Naive thymus-derived CD4-positive, alpha-beta T cell (primary cell): ENCODE data around the gene DONSON. TPM values are rescaled to one million over a fixed set of nuclear protein-coding genes. Genes with fewer than 3 reads are reported as not detected.

ENCODE experiments used
- ATAC-seq: fragments of 150-1000 bp; cut with Tn5 transposase; 2 replicates; pipeline ENCODE4 v1.10.0; 2021; ENCODE audit warnings: mild to moderate bottlenecking, moderate library complexity
- CTCF ChIA-PET: fragments of 350-600 bp; sonication (Branson Sonifier 250); formaldehyde crosslinking; loops from one replicate; lab custom pipeline; 2021; ENCODE audit warnings: antibody characterized with exemption; lab: Charles Lee
- POLR2A ChIA-PET: fragments of 350-600 bp; sonication (Branson Sonifier 250); formaldehyde crosslinking; loops from one replicate; lab custom pipeline; 2021; ENCODE audit warnings: antibody characterized with exemption, inconsistent platforms; lab: Charles Lee
- DNase-seq, 9 donors: peaks; one replicate each; pipeline versions ENCODE4 v3.0.0 to v3.0.0-alpha.2; 2020 to 2022; ENCODE audit warnings: mixed read lengths in 1 of 9
- H3K27ac ChIP-seq: one replicate; pipeline ENCODE4 v1.7.0; 2013; ENCODE audit warnings: mild to moderate bottlenecking, low read depth, low read length, moderate library complexity
- H3K27me3 ChIP-seq, 2 donors: one replicate each; pipeline ENCODE4 v1.7.0; 2013; ENCODE audit warnings: low read length in 2 of 2, mild to moderate bottlenecking in 2 of 2, moderate library complexity in 2 of 2; ENCODE audit not compliant: control insufficient read depth in 2 of 2, insufficient read depth in 2 of 2
- H3K36me3 ChIP-seq, 3 experiments: 1 replicate in 2 of 3; 2 replicates in 1 of 3; pipeline ENCODE4 v1.7.0; 2013; ENCODE audit warnings: low read length in 3 of 3, mild to moderate bottlenecking in 3 of 3, moderate library complexity in 1 of 3; ENCODE audit not compliant: insufficient read depth in 3 of 3, control insufficient read depth in 2 of 3
- H3K4me1 ChIP-seq, 2 donors: one replicate each; pipeline ENCODE4 v1.7.0; 2013; ENCODE audit warnings: low read length in 2 of 2, mild to moderate bottlenecking in 2 of 2, moderate library complexity in 1 of 2; ENCODE audit not compliant: control insufficient read depth in 2 of 2, insufficient read depth in 2 of 2
- H3K4me3 ChIP-seq: 2 replicates; pipeline ENCODE4 v1.7.0; 2013; ENCODE audit warnings: mild to moderate bottlenecking, low read length
- H3K9me3 ChIP-seq, 3 experiments: 1 replicate in 2 of 3; 2 replicates in 1 of 3; pipeline ENCODE4 v1.7.0; 2013; ENCODE audit warnings: low read length in 3 of 3; ENCODE audit not compliant: control insufficient read depth in 2 of 3
- H3K27ac Mint-ChIP-seq, 9 donors: one replicate each; pipeline ENCODE4 v1.8.0; 2020 to 2022; ENCODE audit warnings: mixed read lengths in 9 of 9, mild to moderate bottlenecking in 8 of 9, moderate library complexity in 5 of 9, inconsistent platforms in 2 of 9
- H3K27me3 Mint-ChIP-seq, 5 donors: one replicate each; pipeline ENCODE4 v1.8.0; 2021 to 2022; ENCODE audit warnings: mixed read lengths in 5 of 5, mild to moderate bottlenecking in 1 of 5
- H3K36me3 Mint-ChIP-seq, 5 donors: one replicate each; pipeline ENCODE4 v1.8.0; 2020 to 2022; ENCODE audit warnings: mixed read lengths in 5 of 5, mild to moderate bottlenecking in 3 of 5, inconsistent platforms in 1 of 5
- H3K4me1 Mint-ChIP-seq, 7 donors: one replicate each; pipeline ENCODE4 v1.8.0; 2020 to 2022; ENCODE audit warnings: mixed read lengths in 7 of 7, mild to moderate bottlenecking in 3 of 7, inconsistent platforms in 1 of 7
- H3K4me3 Mint-ChIP-seq, 10 donors: one replicate each; pipeline ENCODE4 v1.8.0; 2020 to 2022; ENCODE audit warnings: mild to moderate bottlenecking in 10 of 10, mixed read lengths in 10 of 10, moderate library complexity in 6 of 10, inconsistent platforms in 2 of 10
- H3K9me3 Mint-ChIP-seq, 11 donors: one replicate each; pipeline ENCODE4 v1.8.0; 2020 to 2022; ENCODE audit warnings: mixed read lengths in 11 of 11, mild to moderate bottlenecking in 4 of 11, inconsistent platforms in 1 of 11, moderate library complexity in 1 of 11
- intact Hi-C, 2 donors: fragments of 100-400 bp; cut with micrococcal nuclease; formaldehyde crosslinking; loops; one replicate each; pipeline ENCODE4 v1.15.1; 2023
- polyA plus RNA-seq, 2 donors: library from polyadenylated mRNA; unstranded; fragments of 300-500 nt; fragmentation: Illumina TruSeq; gene quantifications; one replicate each; pipeline ENCODE4 v1.2.3, GENCODE V29; 2021
- total RNA-seq, 6 experiments: library from RNA in 5 of 6; stranded (reverse) in 5 of 6; gene quantifications; 1 replicate in 5 of 6; 2 replicates in 1 of 6; pipeline ENCODE4 v1.2.3 and lab custom pipeline; 2021 to 2026

The DONSON gene
- total and polyA plus RNA-seq, 7 experiments from 2014 or later: 4.2 to 30.8 (median 9.6) TPM

- CTCF ChIA-PET: interaction anchor here (0.9 kb wide), 1 partner anchor 28 kb away, joined by 3 read pairs; no protein-coding TSS in a partner anchor
- H3K4me1 ChIP-seq: peaks cover 14 to 22% of the 10 kb centered on the region in 2 donors
These were observed 42.4 kb downstream of the DONSON start for GRCh38 chr21:33546086-33546485.

DNA sequence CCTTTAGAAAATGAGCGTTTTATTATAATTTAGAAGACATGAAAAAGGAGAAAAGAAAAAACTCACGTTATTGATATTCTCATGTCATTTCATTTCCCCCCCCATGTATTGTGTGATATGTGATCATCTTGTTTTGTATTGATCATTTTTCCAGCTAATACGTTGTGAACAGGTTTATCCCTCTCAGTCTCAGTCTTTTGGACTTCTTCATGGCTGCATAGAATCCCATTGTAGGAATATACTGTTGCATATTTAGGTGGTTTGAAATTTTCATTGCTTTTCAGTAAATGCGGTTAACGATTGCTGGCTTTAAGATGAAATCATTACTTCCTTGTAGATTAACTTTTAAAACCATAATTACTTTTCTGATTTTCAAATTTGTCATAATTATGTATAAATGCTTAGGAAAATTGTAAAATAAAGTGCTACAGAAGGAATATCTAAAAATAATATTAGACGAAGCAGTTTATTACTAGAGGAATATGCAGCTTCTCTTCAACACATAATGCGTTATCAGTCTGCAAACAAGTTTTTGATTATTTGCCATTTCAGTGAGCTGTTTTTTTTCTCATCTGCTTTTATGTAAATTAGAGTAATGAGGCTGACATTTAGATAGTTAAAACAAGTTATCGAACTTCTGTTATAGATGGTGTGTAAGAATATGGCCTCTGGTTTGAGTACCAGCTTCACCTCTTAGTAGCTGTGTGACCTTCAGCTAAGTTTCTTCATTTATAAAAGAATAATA lies 43.9 kb downstream of the DONSON start:
- Histone ChIP-seq H3K36me3 (peaks cover 0 to 35% (median 8%) of the 10 kb centered on the region in 3 experiments), H3K9me3 (no peaks in the 10 kb centered on the region), H3K27me3 (no peaks in the 10 kb centered on the region), H3K4me1 (peaks cover 20 to 30% of the 10 kb centered on the region in 2 donors), H3K4me3 (peak overlapping the region; percentile 95), H3K27ac (peak overlapping the region; percentile 99)
- POLR2A ChIA-PET: interaction anchor here (0.5 to 6.9 kb wide), 8 partner anchors 10 to 278 kb away, joined by 3 to 108 read pairs (median 4); partner anchors contain the start of genes DONSON, IFNAR1 and TMEM50B
- Mint-ChIP-seq H3K4me3 (peak overlapping the region; percentile 90 to 100 (median 97)), H3K9me3 (peaks cover 0 to 5% (median 0%) of the 10 kb centered on the region in 11 donors), H3K4me1 (peaks cover 35 to 71% (median 57%) of the 10 kb centered on the region in 7 donors), H3K27ac (peak overlapping the region; percentile 99 to 100 (median 99)), H3K27me3 (peaks cover 0 to 5% (median 0%) of the 10 kb centered on the region in 5 donors), H3K36me3 (peaks cover 0 to 16% (median 11%) of the 10 kb centered on the region in 5 donors)
- CTCF ChIA-PET: interaction anchor here (0.7 to 2.1 kb wide), 4 partner anchors 14 to 65 kb away, joined by 3 to 5 read pairs (median 4); partner anchors contain the start of genes DNAJC28, DONSON and TMEM50B
- ATAC-seq (no peak), DNase-seq (no peak)
- intact Hi-C loops: loop anchor here (5.0 to 10.0 kb wide), 6 partner anchors 162 to 1132 kb away; partner anchors contain the start of genes ATP5PO (in 1 of the 2), EVA1C (in 1 of the 2) and SYNJ1 (in 1 of the 2)

More at GRCh38 chr21:33546086-33546485, 42.4 kb downstream of the DONSON start:
- intact Hi-C loops: loop anchor here (10.0 kb wide), 2 partner anchors 349 to 821 kb away; partner anchors contain the start of gene SYNJ1 (in 1 of the 2)
- peaks cover 30 to 62% (median 50%) of the 10 kb centered on the region in 7 donors for H3K4me1 Mint-ChIP-seq
- peaks cover 0 to 23% (median 16%) of the 10 kb centered on the region in 5 donors for H3K36me3 Mint-ChIP-seq
- H3K27ac ChIP-seq: no peak overlapping the region
- H3K27me3 ChIP-seq: no peaks in the 10 kb centered on the region
- H3K9me3 Mint-ChIP-seq: peaks cover 0 to 5% (median 0%) of the 10 kb centered on the region in 11 donors
- no peak overlapping the region for H3K4me3 ChIP-seq
- POLR2A ChIA-PET: interaction anchor here (4.9 to 6.9 kb wide), 2 partner anchors 8 to 65 kb away, joined by 69 to 108 read pairs; partner anchors contain the start of gene TMEM50B
- H3K27ac Mint-ChIP-seq: peak overlapping the region in 4 of 9 donors; percentile 38 to 99 (median 79)
- H3K4me3 Mint-ChIP-seq: peak overlapping the region in 7 of 10 donors; percentile 62 to 99 (median 92)
- peaks cover 0 to 5% (median 0%) of the 10 kb centered on the region in 5 donors for H3K27me3 Mint-ChIP-seq
- no peak for DNase-seq
- no peaks in the 10 kb centered on the region for H3K9me3 ChIP-seq
- peaks cover 7 to 50% (median 8%) of the 10 kb centered on the region in 3 experiments for H3K36me3 ChIP-seq
- no peak for ATAC-seq

DNA sequence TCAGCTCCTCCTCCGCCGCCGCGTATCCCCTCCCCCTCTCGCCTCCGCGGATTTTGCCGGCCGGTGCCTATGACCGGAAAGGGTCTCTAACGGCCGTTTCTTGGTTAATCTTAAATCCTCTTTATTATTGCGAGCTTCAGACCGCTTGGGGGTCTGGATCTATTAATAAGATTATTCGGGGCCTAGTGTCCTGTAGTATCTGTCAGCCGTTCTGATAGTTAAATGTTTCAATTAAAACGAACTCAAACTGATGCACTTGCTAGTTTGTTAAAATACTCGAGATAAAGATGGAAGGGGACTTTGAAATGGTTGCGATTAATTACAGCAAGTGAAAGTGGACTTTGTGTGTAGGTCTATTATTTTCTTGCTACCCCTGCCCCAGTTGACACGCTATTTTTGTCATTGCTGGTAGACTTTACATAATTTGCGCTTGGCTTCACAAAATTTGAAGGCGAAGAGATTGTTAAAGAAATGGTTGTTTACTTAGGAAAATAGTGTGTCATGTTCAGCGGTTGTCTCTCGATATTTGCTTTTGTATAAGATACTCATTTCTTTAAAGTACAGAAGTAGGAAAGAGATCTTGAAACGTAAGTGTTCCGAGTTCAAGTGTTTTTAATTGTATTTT lies 44.9 kb downstream of the DONSON start:
- peak in 1 of 9 donors; percentile 85 for DNase-seq
- Histone ChIP-seq H3K27ac (peak overlapping the region; percentile 99), H3K4me1 (peaks cover 20 to 30% of the 10 kb centered on the region in 2 donors), H3K9me3 (no peaks in the 10 kb centered on the region), H3K27me3 (no peaks in the 10 kb centered on the region), H3K36me3 (peaks cover 0 to 26% (median 0%) of the 10 kb centered on the region in 3 experiments), H3K4me3 (peak overlapping the region; percentile 95)
- Mint-ChIP-seq H3K9me3 (peaks cover 0 to 5% (median 0%) of the 10 kb centered on the region in 11 donors), H3K27ac (peak overlapping the region; percentile 99 to 100 (median 99)), H3K27me3 (peaks cover 0 to 5% (median 0%) of the 10 kb centered on the region in 5 donors), H3K36me3 (peaks cover 0 to 10% (median 6%) of the 10 kb centered on the region in 5 donors), H3K4me3 (peak overlapping the region; percentile 90 to 100 (median 97)), H3K4me1 (peaks cover 29 to 62% (median 49%) of the 10 kb centered on the region in 7 donors)
- ChIA-PET CTCF (interaction anchor here (2.1 kb wide), 1 partner anchor 45 kb away, joined by 5 read pairs; the partner anchor contains the start of gene DONSON), POLR2A (interaction anchor here (0.6 to 6.9 kb wide), 28 partner anchors 10 to 772 kb away, joined by 3 to 108 read pairs (median 4); partner anchors contain the start of genes DNAJC28, DONSON, IFNAR1 and PAXBP1)
- intact Hi-C loops: loop anchor here (1.0 to 10.0 kb wide), 14 partner anchors 15 to 1131 kb away; partner anchors contain the start of genes CFAP298 (in 2 of the 2), ATP5PO (in 1 of the 2), DONSON (in 1 of the 2) and EVA1C (in 1 of the 2)
- ATAC-seq: peak; percentile 1

GRCh38 chr21:33542640-33543504 lies 45.6 kb downstream of the DONSON start, which contains the start of gene SON:
TSS of gene SON (plus strand) at chr21:33543038. CDS start at chr21:33543093, 55 bp downstream.
- ChIA-PET POLR2A (interaction anchor here (0.6 to 6.9 kb wide), 29 partner anchors 10 to 771 kb away, joined by 3 to 108 read pairs (median 4); partner anchors contain the start of genes DNAJC28, DONSON and TMEM50B), CTCF (interaction anchor here (0.7 to 2.1 kb wide), 2 partner anchors 46 to 829 kb away, joined by 3 to 5 read pairs; partner anchors contain the start of gene DONSON)
- intact Hi-C loops: loop anchor here (1.0 to 10.0 kb wide), 23 partner anchors 16 to 1131 kb away; partner anchors contain the start of genes CFAP298 (in 2 of the 2), DNAJC28 (in 2 of the 2), DONSON (in 2 of the 2) and IFNAR1 (in 2 of the 2)
- Histone ChIP-seq H3K27ac (peak within 1 kb of the TSS; percentile 99), H3K4me3 (peak within 1 kb of the TSS; percentile 95), H3K27me3 (no peaks in the 10 kb centered on the region), H3K9me3 (no peaks in the 10 kb centered on the region), H3K36me3 (peaks cover 0 to 30% (median 0%) of the 10 kb centered on the region in 3 experiments), H3K4me1 (peaks cover 20 to 30% of the 10 kb centered on the region in 2 donors)
- H3K4me1 Mint-ChIP-seq: peaks cover 29 to 54% (median 45%) of the 10 kb centered on the region in 7 donors
- H3K36me3 Mint-ChIP-seq: peaks cover 0 to 8% (median 6%) of the 10 kb centered on the region in 5 donors
- DNase-seq (peak; percentile 87 to 99 (median 98)), ATAC-seq (peak; percentile 94)
- peak within 1 kb of the TSS; percentile 90 to 100 (median 97) for H3K4me3 Mint-ChIP-seq
- peak within 1 kb of the TSS; percentile 99 to 100 (median 99) for H3K27ac Mint-ChIP-seq
- peaks cover 0 to 5% (median 0%) of the 10 kb centered on the region in 5 donors for H3K27me3 Mint-ChIP-seq
- H3K9me3 Mint-ChIP-seq: peaks cover 0 to 5% (median 0%) of the 10 kb centered on the region in 11 donors
